ENCODE measurements around the gene TTC16. TPM values are rescaled to one million over a fixed set of nuclear protein-coding genes. Genes with fewer than 3 reads are reported as not detected.
A peak's percentile ranks its signal among the peaks of the same experiment; 100 is the strongest.

TTC16 gene, protein sequence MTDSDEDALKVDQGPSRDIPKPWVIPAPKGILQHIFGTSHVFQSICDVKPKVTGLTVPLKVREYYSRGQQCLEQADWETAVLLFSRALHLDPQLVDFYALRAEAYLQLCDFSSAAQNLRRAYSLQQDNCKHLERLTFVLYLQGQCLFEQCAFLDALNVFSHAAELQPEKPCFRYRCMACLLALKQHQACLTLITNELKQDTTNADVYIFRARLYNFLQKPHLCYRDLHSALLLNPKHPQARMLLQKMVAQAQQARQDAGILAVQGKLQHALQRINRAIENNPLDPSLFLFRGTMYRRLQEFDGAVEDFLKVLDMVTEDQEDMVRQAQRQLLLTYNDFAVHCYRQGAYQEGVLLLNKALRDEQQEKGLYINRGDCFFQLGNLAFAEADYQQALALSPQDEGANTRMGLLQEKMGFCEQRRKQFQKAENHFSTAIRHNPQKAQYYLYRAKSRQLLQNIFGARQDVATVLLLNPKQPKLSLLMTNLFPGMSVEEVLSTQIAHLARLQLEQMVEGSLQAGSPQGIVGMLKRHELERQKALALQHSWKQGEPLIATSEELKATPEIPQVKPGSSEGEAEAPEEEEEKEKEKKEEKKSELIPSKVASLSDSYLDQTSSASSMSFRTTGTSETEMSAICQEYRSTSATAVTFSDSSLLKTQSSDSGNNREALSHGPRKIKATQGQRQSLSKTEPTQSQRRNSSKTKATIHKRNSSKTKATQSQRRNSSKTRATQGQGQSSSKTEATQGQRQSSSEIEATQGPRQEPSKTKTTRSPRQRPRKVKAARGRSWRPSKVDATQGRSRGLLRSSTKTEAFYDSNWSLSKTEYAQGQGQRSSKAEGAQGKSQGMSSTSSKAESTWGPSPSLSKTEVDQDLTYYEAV
- total RNA-seq (not detected), polyA plus RNA-seq (not detected)

DNA sequence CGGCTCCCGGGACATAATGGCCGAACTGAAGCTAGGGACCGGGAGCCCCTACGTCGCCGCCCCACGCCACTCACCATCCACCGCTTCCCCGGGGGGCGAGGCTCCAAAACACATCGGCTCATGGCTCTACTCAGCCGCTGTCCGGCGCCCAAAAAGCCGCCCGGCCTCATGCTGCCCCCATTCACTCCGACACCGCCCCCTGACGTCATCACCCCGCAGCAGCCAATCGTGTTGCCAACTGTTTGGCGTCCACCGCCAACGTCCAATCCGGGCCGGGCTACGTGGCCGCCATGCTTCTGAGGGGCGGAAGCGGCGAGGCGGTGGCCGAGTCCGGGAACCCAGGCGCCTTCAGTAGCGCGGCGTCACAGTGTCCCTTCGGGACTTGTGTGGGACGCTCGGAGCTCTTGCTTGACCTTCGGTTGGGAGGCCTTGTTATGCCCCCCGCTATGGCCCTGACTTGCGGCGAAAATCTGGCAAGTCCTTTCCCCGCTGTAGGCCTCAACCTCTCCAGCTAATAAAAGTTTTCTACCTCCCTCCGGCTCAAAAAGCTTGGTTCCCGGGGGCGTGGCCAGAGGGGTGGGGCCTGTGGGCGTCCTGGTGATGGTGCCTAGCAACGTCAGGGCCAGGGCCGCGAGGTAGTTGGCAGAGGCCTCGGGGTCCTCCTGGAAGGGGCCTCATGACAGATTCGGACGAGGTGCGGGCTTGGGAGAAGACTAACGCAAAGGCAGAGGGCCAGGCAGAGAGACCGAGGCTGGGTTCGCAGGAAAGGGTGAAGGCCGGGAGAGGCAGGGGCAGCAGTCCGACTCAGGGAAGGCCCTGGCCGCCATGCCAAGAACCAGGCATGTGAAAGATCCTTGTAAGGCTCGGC lies at the start of gene TTC16, which contains the start of gene PTRH1:
TSS of gene TTC16 (plus strand) at position 610 of the 868 bp plus-strand sequence. CDS start at position 677, 67 bp downstream.
TSS of gene PTRH1 (minus strand) at position 194 of the 868 bp plus-strand sequence. CDS start at position 170, 24 bp downstream.
- peak within 1 kb of the TSS; percentile 63 for H3K4me3 ChIP-seq (ENCODE audit: low read depth, low read length)
- 3% methylated on average over 65 of the region's 65 CpGs for WGBS
- no peaks in the 10 kb centered on the region for H3K4me1 ChIP-seq (ENCODE audit: insufficient read depth)
- H3K36me3 ChIP-seq (ENCODE audit: insufficient read depth): no peaks in the 10 kb centered on the region
- DNase-seq (ENCODE audit: extremely low spot score): peak; percentile 93
- peak within 1 kb of the TSS; percentile 74 for H3K27ac ChIP-seq (ENCODE audit: low read depth)

DNA sequence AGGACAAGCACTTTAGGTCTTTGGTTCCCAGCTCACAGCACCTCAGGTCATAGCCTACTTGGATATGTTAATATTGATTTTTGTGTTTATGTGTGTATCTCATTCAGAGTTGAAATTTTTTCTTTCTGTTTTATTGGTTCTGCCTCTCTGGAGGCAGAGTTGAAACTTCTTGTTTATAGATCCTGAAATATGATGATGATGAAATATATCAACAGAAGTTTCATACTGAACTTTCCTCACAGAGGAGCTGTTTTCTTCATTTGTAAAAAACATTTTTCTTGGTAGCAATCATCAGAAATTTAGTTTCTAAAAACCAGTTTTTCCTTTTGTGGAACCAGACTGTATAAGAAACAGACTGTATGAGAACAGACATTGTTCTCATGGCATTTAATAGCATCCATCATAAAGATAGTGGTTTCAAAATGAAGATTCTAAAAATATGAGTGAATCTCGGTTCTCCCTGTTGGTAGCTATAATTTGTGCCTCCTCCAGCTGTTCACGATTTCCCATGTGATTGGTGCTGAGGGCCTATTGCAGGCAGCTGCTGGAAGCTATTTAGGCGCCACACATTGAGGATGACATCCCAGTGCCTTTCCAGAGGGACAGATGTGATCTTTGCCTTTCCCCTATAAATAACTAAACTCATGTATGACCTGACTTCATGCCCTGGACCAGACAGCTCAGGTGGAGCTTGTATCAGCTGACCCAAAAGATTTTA lies 48.6 kb upstream of the TTC16 start:
- no peak for DNase-seq (ENCODE audit: extremely low spot score)
- Histone ChIP-seq H3K36me3 (ENCODE audit: insufficient read depth) (no peaks in the 10 kb centered on the region), H3K4me3 (ENCODE audit: low read depth, low read length) (no peak overlapping the region), H3K4me1 (ENCODE audit: insufficient read depth) (no peaks in the 10 kb centered on the region), H3K27ac (ENCODE audit: low read depth) (no peak overlapping the region)
- WGBS: 57% methylated on average over 3 of the region's 3 CpGs

DNA sequence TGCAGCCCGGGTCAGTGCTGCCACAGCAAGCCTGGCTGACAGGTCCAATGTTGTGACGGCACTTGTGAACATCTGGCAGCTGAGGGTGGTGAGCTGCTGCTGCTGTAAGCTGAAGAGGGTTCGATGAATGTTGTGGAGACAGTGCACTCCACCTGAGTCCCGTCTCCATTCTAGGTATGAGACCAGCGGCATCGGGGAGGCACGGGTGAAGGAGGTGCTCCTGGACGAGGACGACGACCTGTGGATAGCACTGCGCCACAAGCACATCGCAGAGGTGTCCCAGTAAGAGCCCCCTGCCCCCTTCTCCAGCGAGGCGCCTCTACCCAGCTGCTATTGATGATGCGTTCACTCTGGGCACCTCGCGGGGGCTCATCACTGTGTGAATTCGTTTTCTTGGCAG lies 48.0 kb upstream of the TTC16 start:
- Histone ChIP-seq H3K36me3 (ENCODE audit: insufficient read depth) (no peaks in the 10 kb centered on the region), H3K4me3 (ENCODE audit: low read depth, low read length) (no peak overlapping the region), H3K4me1 (ENCODE audit: insufficient read depth) (no peaks in the 10 kb centered on the region), H3K27ac (ENCODE audit: low read depth) (no peak overlapping the region)
- DNase-seq (ENCODE audit: extremely low spot score): no peak
- 80% methylated on average over 18 of the region's 18 CpGs for WGBS

DNA sequence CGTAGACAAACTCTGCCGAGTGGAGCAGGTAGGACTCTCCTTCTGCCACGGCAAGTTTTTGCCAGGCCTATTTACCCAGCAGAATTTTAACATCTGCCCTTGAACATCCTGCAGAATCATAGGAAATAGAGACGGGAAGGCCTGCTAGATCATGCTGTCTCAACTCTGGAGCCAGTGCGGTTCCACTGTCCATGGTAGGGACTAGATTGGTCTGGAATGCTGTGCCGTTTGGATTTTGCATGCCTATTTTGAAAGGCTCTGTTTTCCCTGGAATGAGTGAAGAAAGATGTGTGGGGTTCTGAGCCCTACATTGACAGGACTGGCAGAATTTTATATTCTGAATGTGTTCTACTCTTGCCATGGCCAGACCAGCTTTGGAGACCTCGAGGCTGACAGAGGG lies 42.6 kb upstream of the TTC16 start:
- WGBS: 90% methylated on average over 7 of the region's 7 CpGs

DNA sequence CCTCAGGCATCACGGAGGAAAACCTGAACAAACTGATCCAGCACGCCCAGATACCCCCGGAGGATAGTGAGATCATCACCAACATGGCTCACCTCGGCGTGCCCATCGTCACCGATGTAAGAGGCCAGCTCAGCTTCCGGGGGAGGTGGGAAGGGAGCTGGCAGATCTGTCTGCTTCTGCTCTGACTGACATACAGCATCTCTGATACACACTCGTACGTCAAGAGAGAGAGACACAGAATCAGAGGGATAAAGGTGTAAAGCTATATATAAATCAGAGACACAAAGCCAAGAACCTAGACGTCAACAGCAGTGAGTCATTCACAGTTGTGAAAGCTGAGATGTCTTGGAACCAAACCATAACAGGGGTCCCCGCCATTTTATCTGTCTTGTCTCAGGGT lies 39.2 kb upstream of the TTC16 start:
- Histone ChIP-seq H3K36me3 (ENCODE audit: insufficient read depth) (peaks cover 2% of the 10 kb centered on the region), H3K4me3 (ENCODE audit: low read depth, low read length) (no peak overlapping the region), H3K27ac (ENCODE audit: low read depth) (no peak overlapping the region), H3K4me1 (ENCODE audit: insufficient read depth) (no peaks in the 10 kb centered on the region)
- DNase-seq (ENCODE audit: extremely low spot score): no peak
- WGBS: 91% methylated on average over 12 of the region's 12 CpGs

More for the DNA sequence above, 42.6 kb upstream of the TTC16 start:
- DNase-seq (ENCODE audit: extremely low spot score): no peak
- no peak overlapping the region for H3K4me3 ChIP-seq (ENCODE audit: low read depth, low read length)
- no peak overlapping the region for H3K27ac ChIP-seq (ENCODE audit: low read depth)
- H3K36me3 ChIP-seq (ENCODE audit: insufficient read depth): no peaks in the 10 kb centered on the region
- no peaks in the 10 kb centered on the region for H3K4me1 ChIP-seq (ENCODE audit: insufficient read depth)

DNA sequence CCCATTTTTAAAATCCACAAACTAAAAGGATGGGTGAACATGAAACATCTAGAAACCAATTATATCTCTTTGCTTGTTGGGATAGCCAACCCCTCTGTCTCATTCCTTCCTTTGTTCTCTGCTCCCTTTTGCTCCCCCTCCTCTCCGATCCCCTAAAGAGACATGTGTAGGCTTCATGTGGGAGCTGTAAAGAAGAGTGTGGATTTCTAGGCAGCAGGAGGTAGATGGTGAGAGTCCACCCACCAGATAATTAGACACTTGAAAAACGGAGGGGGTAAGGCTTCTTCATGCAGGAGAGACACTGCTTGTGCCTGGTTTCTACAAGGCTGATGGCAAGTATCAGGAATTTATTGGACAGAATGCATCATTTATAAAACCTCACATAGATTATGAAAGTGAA lies 36.4 kb upstream of the TTC16 start:
- no peak for DNase-seq (ENCODE audit: extremely low spot score)
- peaks cover 2% of the 10 kb centered on the region for H3K36me3 ChIP-seq (ENCODE audit: insufficient read depth)
- H3K4me1 ChIP-seq (ENCODE audit: insufficient read depth): no peaks in the 10 kb centered on the region
- no peak overlapping the region for H3K27ac ChIP-seq (ENCODE audit: low read depth)
- no peak overlapping the region for H3K4me3 ChIP-seq (ENCODE audit: low read depth, low read length)
- WGBS: 85% methylated on average over 2 of the region's 2 CpGs

DNA sequence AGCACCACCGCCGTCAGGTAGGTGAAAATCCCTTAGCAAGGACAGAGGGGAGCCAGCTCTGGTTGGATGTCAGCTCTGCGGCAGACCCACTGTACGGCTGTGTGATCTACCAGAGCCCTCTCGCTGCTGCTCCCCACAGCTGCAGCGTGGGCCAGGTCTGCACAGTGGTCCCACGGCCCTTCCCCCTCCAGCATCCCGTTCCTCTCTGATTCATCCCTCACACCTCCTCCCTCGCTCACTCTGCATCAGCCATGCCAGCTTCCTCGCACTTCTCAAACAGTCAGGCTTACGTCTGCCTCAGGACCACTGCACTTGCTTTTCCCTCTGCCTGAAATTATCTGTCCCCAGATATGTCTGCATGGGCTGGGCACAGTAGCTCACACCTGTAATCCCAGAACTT lies 35.7 kb upstream of the TTC16 start:
- H3K27ac ChIP-seq (ENCODE audit: low read depth): no peak overlapping the region
- H3K4me3 ChIP-seq (ENCODE audit: low read depth, low read length): no peak overlapping the region
- no peaks in the 10 kb centered on the region for H3K4me1 ChIP-seq (ENCODE audit: insufficient read depth)
- DNase-seq (ENCODE audit: extremely low spot score): no peak
- WGBS: 84% methylated on average over 11 of the region's 11 CpGs
- peaks cover 2% of the 10 kb centered on the region for H3K36me3 ChIP-seq (ENCODE audit: insufficient read depth)

DNA sequence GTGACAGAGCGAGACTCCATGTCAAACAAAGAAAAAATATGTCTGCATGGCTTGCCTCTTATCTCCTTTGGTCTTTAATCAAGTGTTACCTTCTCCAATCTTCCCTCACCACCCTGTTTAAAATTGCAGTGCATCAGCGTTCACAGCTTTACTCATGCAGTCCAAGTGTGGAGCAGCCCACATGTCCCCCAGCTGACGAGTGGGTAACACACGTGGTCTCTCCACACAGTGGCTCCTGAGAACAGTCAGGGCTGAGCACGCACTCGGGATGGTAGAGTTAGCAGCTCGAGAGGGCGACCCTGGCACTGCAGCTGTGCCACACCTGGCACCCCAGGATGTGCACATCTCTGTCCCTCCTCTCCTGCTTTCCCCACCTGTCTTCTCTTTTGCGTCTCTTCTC lies 35.0 kb upstream of the TTC16 start:
- Histone ChIP-seq H3K4me3 (ENCODE audit: low read depth, low read length) (no peak overlapping the region), H3K4me1 (ENCODE audit: insufficient read depth) (no peaks in the 10 kb centered on the region), H3K27ac (ENCODE audit: low read depth) (no peak overlapping the region), H3K36me3 (ENCODE audit: insufficient read depth) (peaks cover 2% of the 10 kb centered on the region)
- 90% methylated on average over 9 of the region's 9 CpGs for WGBS
- no peak for DNase-seq (ENCODE audit: extremely low spot score)

DNA sequence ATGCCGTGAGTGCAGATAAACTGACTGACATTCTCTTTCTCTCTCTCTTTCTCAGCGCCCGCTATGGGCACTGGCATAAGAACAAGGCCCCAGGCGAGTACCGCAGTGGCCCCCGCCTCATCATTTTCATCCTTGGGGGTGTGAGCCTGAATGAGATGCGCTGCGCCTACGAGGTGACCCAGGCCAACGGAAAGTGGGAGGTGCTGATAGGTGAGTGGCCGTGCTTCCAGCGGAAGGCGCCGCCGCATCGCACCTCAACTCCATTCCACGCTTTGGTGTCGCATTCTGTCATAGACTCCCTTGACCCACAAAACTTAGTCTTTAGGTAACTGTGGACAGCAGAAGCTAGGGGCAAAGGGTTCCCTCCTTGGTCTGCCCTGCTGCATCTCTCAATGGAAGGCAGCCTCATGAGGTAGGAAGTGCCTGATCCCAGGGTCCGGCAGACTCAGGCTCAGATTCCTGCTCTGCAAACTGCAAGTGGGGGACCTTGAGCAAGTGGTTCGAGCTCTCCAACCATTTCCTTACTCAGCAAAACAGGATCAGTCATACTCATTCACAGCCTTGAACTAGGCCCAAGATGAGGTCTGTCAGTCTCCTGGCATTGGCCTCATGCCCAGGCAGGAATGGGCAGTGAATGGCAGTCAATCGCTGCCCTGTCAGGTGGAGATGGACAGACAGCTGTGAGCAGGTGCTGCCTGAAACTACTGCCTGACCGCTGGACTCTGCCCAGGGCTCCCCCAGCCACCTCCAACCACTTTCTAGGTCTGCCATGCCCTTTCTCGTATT lies 33.3 kb upstream of the TTC16 start:
- Histone ChIP-seq H3K4me1 (ENCODE audit: insufficient read depth) (no peaks in the 10 kb centered on the region), H3K27ac (ENCODE audit: low read depth) (no peak overlapping the region), H3K4me3 (ENCODE audit: low read depth, low read length) (no peak overlapping the region), H3K36me3 (ENCODE audit: insufficient read depth) (peaks cover 2% of the 10 kb centered on the region)
- 93% methylated on average over 23 of the region's 23 CpGs for WGBS
- no peak for DNase-seq (ENCODE audit: extremely low spot score)

DNA sequence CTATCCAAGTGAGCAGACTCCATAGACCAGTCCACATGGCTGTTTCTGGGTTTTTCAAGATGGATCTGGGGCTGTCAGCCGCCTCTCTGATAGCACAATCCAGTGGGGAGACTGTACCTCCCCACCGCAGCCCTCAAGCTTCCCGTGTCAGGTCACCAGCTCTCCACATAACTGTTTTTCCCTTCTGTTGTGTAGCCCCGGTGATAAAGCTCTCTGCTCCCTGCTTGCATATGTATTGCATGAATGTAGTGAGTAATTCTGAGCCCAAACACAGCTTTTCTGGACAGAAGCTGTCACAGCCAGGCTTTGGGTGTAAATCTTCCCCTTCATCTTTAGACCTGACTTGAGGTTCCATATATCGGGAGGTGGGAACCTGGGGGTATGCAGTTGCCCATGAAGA lies 32.2 kb upstream of the TTC16 start:
- peaks cover 2% of the 10 kb centered on the region for H3K36me3 ChIP-seq (ENCODE audit: insufficient read depth)
- WGBS: 86% methylated on average over 5 of the region's 5 CpGs
- no peak for DNase-seq (ENCODE audit: extremely low spot score)
- H3K27ac ChIP-seq (ENCODE audit: low read depth): no peak overlapping the region
- H3K4me3 ChIP-seq (ENCODE audit: low read depth, low read length): no peak overlapping the region
- H3K4me1 ChIP-seq (ENCODE audit: insufficient read depth): no peaks in the 10 kb centered on the region

DNA sequence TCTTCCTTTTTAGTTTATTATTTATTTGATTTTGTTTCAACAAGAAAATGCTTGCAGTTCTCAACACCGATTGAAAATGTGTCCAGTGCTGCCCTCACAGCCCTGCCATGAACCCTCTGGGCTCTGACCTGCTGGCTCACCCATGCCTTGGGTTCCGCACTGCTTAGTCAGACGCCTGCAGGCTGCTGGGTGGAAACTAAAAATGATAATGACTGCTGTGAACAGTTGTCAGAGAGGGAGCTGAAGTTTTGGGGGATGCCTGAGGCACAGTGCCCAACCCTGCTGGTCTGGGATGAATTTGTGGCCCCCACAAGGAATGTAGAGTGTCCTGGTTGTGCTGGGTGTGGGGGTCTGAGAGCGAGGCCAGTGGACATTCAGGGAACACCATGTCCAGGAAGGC lies 31.3 kb upstream of the TTC16 start:
- no peak for DNase-seq (ENCODE audit: extremely low spot score)
- H3K36me3 ChIP-seq (ENCODE audit: insufficient read depth): peaks cover 2% of the 10 kb centered on the region
- 90% methylated on average over 4 of the region's 4 CpGs for WGBS
- H3K4me3 ChIP-seq (ENCODE audit: low read depth, low read length): no peak overlapping the region
- no peak overlapping the region for H3K27ac ChIP-seq (ENCODE audit: low read depth)
- H3K4me1 ChIP-seq (ENCODE audit: insufficient read depth): no peaks in the 10 kb centered on the region
